NCI-H2171 treated with DMSO at 0.1 percent for 48 hours (cell line): ENCODE data around the gene BEGAIN.
A peak's percentile ranks its signal among the peaks of the same experiment; 100 is the strongest.

Experiments
- DNase-seq: peaks from one replicate; lab custom pipeline; 2025; lab: John Stamatoyannopoulos, UW

The BEGAIN gene

DNA sequence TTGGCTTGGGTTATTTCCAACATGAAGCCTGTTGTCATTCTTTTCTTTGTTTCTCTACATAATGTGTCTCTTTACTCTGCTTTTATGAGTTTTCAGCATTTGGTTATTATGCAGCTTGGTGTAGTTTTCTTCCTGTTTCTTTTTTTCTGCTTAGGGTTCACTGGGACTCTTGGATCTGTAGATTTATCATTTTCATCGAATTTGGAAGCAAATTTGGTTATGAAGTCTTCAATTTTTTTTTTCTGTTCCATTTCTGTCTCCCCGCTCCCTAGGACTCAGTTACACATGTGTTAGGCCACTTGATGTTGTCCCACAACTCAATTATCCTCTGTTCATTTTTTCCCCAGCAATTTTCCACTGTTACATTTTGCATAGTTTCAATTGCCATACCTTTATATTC lies 13.8 kb upstream of the BEGAIN start:
- no peak for DNase-seq

DNA sequence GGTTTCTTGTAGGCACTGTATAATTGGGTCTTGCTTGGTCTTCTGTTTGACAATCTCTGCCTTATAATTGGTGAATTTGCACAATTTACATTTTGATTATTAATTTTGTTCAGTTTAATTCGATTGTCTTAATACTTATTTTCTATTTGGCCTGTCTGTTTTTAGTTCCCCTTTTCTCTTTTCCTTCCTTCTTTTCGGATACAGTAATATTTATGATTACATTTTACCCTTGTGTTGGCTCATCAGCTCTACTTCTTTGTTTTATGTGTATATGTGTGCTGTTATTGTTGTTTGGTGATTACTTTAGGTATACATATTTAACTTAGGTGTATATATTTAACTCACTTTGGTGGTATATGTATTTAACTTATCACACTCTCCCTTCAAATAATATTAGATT lies 12.8 kb upstream of the BEGAIN start:
- no peak for DNase-seq

DNA sequence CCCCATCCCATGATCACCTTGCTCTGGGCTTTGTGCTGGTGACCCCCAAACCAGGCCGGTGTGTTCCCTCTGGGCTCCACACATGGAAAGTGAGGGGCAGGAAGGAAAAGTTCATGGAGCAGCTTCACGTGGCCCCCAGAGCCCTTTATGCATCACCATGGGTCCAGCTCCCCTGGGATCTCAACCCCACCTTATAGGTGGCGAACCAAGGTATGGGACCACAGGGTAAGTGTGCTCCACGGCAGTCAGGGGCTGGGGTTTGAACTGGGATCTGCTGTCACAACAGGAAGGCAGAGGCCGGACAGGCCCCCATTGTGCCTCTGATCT lies 7.4 kb upstream of the BEGAIN start:
- DNase-seq = no peak

DNA sequence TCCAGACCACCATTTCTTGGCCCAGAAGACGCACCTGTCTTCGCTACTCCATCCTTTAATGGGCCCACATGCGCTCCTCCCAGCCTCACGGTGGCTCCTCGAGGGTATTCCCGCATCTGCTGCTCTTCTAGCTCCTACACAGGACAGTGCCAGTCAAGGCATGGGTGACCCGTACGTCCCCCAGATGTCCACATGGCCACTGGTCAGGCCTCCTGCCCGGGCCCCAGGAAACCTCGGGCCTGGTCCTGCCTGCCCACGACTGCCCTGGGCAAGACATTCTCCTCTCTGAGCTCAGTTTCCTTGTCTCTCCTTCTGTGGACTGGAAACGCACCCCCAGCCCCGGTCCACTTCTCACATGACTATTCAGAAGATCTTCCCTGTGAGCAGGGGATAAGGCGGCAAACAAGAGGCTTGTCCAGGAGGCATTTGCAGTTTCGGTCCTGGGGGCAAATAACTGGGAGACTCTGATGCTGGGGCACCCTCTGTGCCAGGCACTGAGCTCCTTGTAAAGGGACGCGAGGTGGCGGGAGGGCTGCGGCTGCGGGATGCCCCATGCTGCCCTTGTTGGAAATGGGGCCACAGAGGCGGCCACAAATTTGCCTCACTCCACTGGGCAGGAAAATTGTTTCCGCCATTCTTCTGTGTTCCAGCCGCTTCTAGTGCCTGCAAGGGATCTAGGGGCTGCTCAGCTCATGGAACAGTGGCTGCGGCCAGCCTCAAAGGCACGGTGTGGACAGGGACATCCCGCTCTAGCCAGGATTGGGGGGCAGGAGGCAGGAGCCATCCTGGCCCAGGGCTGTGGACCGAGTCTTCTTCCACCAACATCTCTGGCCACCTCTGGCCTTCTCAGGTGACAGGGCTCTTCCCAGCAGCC lies 6.8 kb upstream of the BEGAIN start:
- no peak for DNase-seq

DNA sequence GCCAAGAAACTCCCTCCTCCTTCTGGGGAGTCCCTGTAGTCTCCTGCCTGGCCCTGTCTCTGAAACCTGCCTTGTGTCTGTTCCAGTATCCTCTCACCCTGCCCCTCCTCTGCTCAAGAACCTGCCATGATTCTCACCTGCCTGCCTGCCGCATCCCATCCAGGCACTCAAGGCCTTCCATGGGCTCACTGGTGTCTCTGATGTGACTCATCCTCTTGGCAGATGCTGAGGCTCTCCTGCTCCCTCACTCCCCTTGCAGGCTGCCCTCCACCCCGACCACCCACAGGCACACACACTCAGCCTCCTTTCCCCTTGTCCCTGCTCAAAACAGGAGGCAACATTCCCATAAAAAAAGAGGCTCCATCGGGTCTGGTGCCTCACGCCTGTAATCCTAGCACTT lies 5.8 kb upstream of the BEGAIN start:
- no peak for DNase-seq

DNA sequence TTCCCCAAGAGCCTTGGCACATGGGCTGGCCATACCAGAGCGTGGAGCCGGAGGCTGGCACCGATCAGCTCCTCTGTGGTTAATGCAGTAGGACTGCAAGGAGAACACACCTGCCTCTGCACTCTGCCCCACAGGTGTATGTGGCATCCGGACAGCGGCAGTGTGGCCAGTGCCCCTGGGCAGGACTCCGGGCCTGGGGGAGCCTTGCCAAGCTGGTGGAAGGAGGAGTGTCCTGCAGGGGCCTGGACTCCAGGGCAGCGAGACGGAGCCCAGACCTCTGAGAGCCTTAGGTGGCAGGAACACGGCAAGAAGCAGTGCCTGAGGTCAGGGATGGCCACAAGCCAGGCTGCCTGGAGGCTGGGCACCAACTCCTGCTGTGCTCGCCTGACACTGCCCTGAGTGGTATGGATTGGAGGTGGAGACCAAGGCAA lies 5.3 kb upstream of the BEGAIN start:
- DNase-seq = no peak

DNA sequence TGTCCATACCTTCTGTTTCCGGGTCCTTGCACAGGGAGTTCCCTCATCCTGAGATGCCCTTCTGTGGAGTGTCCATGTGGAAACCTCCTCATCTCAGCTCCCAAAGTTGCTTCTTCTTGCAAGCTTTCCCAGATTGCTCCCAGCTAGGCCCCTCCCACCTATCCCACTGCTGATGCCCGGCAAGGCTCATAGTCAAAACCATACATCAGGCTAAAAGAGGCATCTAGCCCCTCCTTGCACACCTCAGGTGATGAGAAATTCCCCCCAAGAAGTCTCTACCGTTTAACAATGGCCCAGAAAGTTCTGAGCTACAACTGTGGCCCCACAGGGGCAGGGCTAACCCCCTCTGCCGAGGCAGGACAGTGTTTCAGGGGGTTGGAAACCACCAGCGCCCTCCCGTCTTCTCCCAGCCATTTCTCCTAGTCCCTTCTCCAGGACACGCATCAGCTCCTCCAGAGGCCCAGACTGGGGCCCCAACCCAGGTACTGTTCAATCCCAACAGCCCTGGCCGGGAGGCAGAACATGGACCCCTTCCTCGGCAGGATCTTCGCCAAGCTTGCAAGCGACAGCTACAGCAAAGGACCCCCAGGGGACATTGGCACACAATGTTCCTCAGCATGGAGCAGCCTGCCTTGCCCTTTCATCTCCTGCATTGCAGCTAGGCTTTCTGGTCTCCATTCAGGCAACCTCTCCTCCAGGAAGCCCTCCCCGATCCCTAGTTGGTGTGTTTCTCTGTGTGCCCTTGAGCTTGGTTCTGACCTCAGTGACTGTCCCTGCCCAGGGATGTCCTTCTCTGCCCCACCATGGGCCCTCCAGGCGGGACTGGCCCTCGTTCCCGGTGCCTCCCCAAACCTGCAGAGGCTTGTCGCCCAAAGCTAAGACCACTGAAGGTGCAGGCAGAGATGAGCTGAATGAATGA lies 4.5 kb upstream of the BEGAIN start:
- DNase-seq = no peak

DNA sequence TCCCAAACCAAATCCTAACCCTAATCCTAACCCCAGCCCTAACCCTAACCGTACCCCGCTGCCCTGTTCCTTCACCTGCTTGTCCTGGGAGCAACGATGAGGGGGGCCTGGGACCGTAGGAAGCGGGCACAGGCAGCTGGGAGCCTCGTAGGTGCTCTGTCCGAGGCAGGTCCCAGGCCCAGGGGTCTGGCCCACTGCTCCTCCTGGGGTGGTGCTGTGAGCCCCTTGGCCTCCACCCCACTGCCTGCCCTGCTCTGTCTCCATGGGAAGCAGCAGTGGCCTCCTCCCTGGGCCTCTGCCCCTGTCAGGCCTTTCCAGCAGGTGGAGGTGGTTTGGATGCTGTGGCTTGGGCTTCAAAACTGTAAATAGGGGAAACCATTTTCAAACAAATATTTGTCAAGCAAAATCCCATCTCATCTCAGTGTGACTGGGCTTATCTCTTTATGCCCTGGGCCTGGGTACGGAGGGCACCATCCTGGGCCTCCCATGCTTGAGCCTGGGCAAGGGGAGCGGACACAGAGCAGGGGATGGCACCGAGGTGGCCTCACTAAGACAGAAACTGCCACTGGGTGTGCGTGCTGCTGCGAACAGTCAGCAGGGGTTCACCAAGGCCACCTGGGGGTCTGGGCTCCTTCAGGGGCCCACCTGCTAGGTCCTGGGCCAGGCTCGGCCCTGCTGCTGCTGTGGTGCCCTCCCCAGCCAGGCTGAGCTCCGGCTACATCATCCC lies 3.7 kb upstream of the BEGAIN start:
- no peak for DNase-seq

DNA sequence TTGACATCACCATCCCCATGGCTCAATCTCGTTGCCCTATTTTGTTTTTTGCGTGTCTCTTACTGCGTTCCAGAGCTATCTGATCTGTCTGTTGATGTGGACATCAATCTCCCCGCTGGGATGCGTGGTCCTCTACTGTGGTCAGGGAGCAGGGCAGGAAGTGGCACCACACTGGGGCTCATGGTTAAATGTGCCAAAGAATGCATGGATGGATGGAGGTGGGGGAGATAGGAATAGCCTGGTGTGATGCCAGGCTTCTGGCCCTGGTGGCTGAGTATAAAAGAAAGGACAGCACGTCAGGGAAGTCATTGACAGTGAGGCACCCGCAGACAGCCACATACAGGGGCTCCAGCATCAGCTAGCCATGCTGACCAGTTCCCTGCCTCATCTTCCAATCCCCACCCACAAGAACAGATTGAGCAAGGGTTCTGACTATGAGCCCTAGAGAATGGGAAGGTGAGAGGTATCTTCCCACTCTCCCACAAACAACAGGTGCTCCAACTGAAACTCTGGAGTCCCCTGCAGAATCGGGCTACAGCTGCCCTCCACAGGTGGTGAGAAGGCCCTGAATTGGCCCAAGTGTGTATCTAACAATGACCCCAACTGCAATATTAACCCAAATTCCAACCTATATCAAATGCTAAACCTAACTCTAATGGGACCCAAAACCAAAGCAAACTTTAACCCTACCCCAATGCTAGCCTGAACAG lies 2.7 kb upstream of the BEGAIN start:
- DNase-seq = peak; percentile 39

DNA sequence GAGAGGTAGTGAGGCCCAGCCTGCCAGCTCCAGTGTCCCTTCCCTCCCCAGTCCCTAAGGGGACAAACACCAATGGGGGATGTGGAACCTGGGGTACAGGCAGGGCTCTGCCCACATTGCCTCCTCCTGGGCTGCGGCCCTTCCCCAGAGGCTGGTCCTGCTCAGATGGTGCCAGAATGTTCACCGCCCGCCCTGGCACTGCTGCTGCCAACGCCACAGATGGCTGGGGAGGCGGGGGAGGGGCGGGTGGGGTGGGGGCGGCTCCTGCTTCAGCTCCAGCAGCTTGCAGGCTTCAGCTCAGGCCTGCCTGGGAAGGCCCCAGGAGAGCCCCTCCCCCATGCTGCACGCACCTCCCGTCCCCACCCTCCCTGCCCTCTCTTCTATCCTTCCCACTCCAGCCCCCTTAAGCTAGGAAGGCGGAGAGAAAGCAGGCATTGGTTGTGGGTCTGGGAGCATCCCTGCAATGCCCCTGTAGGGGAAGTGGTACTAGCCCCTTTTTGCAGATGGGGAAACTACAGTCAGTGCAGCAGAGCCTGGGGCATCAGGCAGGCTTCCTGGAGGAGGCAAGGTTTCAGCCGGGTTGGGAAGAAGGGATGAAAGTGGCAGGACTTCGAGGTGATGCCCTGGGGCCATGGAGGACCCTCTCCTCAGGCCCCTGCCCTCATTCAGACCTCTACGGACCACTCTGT lies 2.0 kb upstream of the BEGAIN start:
- peak; percentile 96 for DNase-seq

DNA sequence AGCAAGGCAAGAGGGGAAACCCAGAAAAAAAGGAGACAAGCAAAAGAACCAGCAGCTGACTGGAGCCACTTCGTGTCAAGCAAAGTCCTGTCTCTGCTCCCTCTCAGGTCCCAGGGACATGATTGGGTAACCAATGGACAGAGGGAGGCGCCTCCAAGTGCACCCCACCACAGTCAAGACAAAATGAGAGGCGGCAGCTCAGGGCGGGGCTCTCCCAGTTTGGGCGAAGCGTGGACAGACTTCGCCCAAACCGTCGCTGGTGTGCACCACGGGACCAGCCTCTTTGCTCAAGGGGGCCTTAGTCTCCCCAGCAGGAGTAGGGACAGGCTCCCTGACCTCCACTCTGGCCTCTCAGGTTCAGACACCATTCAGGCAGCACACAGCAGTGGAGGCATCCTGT lies 1.5 kb upstream of the BEGAIN start:
- DNase-seq = peak; percentile 86

DNA sequence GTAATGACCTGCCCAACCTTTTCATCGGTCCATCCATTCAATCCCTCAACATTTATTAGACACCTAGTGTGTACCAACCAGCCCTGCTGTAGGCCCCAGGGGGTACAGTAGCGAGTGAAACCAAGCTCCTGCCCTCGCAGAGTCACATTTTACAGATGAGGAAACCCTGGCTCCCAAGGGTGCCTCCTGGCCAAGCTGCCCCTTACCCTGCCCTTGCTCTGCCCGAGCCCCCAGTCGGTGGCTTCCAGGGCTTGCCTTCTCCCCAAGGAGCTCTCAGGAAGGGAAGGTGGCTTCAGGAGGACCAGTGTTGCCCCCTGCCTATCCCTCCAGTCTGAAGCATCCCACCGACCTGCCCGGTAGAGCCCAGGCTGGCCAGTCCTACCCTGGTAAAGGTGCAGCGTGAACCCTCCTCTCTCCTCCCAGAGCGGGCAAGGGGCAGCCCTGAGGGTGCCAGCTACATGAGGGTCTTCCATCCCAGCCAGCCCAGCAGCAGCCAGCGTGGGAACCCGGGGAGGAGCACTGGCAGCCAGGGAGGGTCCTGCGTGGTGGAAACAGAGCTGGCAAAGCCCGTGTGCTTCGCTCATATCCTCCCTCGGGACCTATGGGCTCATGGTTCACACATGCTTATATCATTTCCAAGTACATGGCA lies 670 bp upstream of the BEGAIN start:
- peak; percentile 88 for DNase-seq

DNA sequence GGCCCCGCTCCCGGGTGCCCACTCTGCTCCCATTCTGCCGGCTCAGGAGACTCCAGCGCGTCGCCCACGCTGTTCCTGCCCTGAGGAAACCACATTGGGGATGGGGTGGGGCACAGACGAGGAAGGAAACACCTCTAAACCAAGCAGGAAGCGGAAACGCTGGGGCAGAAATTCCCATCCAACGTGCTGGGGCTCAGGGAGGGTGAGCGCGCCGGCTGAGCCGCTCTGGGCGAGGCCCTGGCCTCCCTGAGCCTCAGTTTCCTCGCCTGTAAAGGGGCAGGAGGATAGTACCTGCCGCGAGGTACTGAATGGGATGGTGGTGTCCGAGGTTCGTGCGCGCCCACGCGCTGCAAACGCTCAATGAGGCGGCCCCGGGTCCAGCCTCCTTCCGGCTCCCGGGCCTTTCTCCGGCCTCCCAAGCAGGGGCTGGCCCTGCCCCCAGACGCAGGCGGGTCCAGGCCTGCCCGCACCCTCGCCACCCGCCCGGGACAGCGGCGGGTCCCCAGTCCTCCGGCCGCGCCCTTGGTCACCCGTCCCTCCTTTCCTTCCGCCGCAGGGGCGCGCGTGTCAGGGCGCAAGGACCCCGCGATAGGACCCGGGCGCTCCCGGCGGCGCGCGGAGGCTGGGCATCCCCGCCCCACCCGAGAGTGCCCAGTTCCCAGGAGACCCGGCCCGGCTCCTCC lies 673 bp downstream of the BEGAIN start:
- peak; percentile 24 for DNase-seq

DNA sequence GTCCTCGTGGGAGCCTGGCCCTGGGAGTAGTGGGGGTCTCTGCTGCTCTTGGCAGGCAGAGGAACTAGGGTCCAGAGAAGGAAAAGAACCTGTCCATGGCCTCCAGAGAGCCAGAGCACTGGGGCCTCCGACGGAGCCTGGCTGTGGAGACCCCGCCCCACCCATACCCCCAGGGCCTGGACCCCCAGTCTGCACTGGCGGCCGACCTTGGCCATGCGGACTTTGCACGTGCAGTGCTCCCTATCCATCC lies 1.1 kb downstream of the BEGAIN start:
- no peak for DNase-seq

DNA sequence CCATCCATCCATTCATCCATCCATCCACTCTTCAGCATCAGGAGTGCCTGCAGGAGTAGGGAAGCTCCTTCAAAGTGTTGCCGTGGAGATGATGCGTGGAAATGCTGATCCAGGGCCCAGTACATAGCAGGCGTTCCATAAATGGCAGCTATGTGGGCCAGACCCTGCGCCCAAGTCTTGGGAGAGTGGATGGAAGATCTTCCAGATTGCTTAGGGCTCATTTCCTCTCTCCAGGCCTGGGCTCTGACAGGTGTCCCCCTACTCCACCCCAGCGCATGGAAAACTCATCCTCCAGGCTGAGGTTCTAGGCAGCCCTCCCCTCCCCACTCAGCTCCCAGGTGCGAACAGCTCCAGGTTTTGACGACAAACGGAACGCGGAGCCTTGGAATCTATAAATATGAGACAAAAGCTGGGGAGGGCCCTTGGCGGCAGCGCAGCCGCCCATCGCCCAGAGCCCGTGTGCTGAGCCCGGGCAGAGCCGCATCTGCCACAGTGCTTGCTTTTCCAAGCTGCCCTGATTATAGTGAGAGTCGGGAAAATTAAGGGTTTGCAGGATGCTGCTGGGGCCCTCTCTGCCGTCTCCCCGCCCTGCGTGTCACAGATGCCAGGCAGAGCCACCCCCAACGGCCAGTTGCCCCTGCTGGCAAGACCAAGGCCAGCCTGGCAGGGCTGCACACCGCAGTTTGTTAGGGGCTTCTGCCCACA lies 1.6 kb downstream of the BEGAIN start:
- no peak for DNase-seq

DNA sequence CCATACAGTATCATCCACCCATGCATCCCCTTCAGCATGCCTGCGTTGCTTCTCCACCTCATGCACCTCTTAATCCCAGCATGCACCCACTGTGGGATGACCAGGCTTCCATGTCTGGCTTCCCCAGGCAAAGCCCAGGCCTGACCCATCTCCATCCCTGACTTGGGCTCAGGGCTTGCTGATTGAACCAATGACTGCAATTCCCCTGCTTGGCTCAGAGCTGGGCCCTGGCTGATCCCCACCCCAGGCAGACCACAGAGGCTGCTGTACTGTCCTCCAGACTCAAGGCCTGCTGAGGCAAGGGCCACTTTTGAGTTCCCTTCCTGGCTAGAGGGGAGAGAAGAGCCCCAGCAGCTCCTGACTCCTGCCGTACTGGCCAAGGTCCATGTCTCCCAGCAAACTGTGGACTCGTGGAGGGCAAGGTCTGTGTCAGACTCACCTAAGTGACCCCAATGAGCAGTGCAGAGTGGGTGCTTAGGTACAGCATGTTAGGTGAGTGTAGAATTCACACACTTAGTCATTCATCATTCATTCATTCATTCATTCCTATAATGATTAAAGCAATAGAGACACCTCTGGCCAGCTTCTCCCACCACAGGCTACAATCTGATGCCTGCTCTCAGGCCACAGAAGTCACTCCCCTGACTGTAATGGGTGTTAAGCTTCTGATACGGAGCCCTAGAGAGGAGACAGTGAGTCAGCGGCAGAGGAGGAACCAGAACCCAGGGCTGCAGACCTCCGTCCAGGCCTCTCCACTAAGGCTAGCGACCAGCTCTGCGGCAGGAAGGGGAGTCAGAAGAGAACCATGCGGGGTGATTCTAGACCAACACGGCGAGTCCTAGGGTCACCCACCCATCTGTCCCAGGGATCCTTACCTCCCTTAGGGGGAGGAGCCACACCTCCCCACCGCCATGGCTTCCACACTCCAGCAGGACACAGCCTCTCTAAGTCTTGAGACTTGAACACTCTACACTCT lies 2.9 kb downstream of the BEGAIN start:
- no peak for DNase-seq

DNA sequence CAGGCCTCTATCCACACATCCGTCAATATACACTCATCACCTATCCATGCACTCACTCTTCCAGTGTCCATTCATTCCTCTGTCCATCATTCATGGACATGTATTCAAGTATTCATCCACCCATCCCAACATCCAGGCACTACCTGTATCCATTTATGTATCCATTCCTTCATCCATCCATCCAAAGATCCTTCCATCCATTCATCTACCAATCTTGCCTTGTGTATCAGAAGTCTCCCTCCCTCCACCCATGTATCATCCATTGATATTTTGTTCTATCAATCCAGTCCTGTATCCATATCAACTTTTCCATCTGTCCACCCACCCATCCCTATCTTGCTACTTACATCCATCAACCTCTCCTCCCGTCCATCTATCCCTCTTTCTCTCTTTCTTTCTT lies 4.0 kb downstream of the BEGAIN start:
- no peak for DNase-seq

DNA sequence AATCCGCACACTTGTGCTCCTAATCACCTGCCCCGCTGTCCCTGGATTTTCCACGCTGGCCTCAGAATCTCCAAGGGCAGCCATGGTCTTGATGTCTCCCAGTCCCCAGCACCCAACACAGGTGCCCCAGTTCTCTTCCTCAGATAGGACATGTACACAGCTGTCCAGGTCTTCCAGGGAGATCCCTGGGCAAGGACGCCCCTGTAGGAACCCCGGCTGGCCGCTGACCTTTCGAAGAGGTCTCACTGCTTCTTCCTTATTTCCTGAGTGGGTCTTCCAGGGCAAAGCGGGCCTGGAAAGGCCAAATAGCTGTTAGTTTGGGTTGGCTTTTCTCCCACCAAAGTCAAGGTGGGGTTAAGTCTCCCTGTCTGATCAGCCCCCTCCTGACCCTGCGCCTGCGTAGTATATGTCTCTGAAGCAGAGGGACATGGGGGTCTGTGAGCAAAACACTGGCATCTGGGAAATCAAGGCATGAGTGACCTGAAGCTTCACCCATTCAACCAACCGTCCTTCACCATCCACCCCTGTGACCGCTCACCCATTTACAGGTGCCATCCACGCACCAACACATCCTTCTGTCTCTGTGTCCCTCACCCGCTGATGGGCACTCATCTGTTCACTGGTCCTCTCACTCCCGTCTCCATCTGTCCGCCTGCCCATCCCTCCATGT lies 4.6 kb downstream of the BEGAIN start:
- DNase-seq = no peak
